HG03103 (cell line): ENCODE measurements around the gene F8A2.
"Not testable (repeated sequence)": the region's sequence is repeated elsewhere in the genome, so short reads cannot be mapped to it uniquely, and the experiment has no call there.

Experiments
- ATAC-seq: cut with Tn5 transposase; IDR thresholded peaks from one replicate; pipeline ENCODE4 v1.9.1; 2021; ENCODE audit warnings: low read depth; ENCODE audit not compliant: unreplicated experiment

Gene F8A2

DNA sequence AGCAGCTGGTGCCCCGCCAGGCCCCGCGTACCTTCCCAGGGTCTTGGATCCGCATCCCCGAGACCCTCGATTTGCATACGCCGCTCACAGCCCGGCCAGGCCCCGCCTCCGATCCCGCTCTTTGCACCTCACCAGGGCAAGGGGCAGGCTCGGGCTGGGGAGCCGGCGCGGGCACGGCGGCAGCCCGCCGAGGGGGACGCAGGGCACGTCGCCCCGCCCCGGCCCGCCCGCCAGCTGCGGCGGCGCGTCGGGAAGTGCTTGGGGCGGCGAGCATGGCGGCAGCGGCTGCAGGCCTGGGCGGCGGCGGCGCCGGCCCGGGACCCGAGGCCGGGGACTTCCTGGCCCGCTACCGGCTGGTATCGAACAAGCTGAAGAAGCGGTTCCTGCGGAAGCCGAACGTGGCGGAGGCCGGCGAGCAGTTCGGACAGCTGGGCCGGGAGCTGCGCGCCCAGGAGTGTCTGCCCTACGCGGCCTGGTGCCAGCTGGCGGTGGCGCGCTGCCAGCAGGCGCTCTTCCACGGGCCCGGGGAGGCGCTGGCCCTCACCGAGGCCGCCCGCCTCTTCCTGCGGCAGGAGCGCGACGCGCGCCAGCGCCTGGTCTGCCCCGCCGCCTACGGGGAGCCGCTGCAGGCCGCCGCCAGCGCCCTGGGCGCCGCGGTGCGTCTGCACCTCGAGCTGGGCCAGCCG, at the start of gene F8A2:
TSS of gene F8A2 (plus strand) at position 253 of the 686 bp plus-strand sequence. CDS start at position 273, 20 bp downstream.
- peak; percentile 80 for ATAC-seq

DNA sequence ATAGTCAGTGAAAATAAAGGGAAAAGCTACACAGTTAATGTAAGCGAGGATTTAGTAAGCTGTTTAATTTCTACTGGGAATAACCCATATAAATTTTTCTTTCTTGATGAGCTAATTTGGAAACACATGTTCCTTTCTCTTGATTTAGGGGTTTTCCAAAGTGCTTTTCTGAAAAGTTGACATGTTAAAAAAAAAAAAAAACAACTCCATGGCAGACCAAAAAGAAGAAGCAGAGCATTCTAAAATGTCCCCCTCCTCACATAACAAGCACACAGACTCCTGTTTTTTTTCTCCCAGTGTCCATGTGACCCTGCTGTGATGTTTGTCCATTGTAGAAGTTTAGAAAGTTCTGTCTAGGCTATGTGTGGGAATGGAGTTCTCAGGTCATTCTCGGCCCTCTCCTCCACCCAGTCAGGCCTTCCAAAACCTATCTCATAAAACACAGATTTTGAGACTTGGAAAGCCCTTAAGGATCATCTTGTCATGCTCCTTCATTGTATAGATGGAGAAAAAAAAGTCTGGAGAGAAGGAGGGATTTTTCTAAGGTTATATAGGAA, 48.3 kb upstream of the F8A2 start:
- ATAC-seq = no peak

DNA sequence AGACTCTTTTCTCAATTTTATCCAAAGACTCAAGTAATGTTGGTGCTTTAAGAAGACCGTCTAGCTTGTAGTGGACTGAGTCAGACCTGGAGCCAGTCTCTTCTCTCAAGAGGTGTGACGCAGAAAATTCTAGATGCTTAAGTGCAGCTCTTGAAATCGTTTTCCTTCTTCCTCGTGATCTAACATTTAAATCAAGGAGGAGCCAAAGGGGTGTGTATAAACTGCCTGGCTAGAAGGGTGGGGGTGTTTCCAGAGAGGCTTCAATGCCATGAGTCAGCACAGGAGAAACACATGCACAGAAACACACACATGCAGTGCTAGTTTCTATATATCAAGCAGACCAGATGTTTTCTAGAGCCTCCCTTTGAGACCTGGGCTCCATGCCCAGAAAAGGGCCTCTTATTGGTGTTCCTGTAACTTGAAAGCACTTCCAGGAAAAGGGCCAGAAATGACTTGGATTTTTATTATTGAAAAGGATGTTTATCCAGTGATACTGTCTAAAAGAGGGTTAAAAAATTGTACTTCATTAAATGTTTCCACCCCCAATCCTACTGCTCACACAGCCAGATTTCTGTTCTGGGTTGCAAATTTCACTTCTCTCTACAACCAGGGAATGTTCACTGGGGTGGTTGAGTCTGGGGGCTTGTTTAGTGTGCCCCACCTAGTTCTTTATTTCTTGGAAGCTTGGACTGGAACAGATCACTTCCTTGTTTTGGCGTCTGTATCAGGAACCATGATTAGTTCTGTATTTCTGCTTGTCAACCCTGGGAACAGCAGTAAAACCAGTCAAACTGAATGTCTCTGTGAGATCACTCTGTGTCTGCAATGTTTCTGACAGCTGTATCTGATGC, 47.2 kb upstream of the F8A2 start, which contains the start of gene CLIC2:
TSS of gene CLIC2 (minus strand) at position 129 of the 851 bp plus-strand sequence. CDS start 187 bp downstream, outside the sequence.
- ATAC-seq = no peak

DNA sequence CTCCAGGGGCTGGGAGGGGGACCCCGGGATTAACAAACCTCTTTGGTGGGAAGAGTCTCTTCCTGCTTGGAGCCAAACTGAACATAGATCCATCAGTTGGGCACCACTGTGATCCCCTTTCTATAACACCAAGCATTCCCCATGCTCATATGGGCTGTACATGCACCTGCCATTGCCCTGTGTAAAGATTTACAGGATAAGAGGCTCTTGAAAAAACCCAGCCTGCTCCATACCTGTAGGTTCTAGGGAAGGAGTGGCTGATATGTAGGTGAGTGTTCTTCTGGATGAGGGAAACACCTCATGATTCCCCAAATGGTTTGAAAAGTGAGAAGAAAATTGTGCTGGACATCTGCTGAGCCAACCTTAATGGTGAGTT, 46.6 kb upstream of the F8A2 start:
- ATAC-seq = not testable (repeated sequence)

DNA sequence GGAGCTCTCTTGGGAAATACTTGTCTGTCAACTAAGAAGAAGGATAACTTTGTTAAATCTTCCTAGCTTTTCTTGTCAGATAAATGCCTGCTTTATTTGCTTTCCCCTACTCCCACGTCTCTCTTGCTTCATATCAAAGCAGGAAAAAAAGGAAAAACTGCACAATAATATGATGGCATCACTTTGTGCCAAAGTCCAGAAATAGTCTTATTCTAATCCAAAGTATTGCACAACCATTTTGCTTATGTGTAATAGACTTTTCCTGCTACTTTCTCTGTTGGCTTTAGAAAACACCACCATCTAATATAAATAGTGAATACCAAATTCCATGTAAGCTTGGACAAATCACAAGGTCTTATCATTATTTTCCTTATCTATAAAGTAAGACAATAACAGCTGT, 36.2 kb upstream of the F8A2 start:
- ATAC-seq = not testable (repeated sequence)

DNA sequence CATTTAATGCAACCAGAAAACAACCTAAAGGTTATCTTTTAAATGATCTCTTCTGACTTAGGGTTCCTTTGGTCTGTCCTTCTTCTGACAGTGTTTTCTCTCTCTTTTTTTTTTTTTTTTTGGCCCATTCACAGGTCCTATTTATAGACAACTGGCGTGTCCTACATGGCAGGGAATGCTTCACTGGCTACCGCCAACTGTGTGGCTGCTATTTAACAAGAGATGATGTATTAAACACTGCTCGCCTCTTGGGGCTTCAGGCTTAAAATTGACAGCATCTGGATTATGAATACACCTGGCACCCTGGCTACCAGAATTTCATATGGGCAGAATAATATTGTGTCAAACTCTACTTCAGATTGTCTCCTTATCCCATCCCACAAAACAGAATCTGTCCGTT, 32.4 kb upstream of the F8A2 start:
- ATAC-seq = not testable (repeated sequence)

DNA sequence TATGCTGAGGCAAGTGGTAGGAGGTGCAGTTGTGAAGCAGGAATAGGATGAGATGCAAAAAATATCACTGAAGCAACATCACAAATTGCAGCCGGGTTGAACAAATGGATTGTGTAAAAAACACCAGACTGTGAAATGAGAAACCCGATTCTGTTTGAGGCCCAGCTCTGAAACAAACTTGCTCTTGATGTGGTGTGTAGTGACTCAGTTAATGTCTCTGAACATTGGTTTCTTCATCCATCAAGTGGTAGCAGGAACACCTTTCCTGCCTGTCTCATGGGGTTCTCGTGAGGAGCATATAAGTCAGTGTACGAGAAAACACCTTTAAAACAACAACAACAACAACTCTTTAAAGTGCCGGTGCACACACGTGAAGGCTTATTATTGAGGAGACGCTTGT, 18.2 kb upstream of the F8A2 start:
- not testable (repeated sequence) for ATAC-seq

DNA sequence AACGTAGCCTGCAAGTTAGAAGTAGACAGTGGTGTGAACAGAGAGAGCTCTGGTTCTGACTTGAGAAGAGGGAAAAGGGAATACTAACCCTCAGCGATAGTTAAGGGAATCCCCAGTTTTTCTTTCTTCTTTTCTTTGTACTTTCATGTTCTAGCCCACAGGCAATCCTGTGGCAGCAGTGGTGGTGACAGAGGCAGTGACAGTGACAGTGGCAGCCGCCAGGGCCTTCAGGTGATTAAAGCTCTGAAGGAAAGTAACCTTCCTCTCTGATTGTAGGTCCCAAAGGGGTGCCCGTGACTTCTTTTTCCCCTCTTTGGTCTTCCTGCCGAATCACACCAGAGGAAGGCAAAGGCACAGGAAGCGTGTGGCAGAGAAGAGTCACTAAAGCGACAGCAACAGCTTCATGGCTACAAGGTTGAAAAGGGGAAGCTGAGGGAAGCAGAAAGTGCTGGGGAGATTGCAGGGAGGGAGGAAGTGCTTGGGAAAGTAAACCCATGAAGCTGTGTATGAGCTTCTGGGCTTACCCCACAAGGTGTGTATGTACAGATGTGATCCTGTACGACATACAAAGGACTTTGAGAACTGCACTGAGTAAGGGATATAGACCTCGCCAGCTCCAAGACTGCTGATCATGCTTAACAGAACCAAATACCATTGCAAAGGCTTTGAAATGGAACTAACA, 8.0 kb upstream of the F8A2 start:
- peak; percentile 67 for ATAC-seq

DNA sequence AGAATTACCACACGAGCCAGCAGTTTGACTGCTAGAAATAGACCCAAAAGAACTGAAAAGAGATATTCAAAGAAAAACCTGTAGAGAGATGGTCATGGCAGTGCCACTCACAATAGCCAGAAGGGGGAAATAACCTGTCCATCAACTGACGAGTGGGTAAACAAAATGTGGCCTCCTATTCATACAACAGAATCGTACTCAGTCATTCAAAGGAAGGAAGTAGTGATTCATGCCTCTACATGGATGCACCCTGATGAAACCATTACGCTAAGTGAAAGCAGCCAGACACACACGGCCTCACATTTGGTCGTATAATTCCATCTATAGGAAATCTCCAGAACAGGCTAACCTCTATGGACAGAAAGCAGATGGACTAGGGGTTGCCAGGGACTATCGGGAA, 2.1 kb upstream of the F8A2 start:
- not testable (repeated sequence) for ATAC-seq

DNA sequence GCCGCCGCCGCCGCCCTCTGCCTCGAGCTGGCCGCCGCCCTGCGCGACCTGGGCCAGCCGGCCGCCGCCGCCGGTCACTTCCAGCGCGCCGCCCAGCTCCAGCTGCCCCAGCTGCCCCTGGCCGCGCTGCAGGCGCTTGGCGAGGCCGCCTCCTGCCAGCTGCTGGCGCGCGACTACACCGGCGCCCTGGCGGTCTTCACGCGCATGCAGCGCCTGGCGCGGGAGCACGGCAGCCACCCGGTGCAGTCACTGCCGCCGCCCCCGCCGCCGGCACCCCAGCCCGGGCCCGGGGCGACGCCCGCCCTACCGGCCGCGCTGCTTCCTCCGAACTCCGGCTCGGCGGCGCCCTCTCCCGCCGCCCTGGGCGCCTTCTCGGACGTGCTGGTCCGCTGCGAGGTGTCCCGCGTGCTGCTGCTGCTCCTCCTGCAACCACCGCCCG, 653 bp downstream of the F8A2 start:
- peak; percentile 39 for ATAC-seq

DNA sequence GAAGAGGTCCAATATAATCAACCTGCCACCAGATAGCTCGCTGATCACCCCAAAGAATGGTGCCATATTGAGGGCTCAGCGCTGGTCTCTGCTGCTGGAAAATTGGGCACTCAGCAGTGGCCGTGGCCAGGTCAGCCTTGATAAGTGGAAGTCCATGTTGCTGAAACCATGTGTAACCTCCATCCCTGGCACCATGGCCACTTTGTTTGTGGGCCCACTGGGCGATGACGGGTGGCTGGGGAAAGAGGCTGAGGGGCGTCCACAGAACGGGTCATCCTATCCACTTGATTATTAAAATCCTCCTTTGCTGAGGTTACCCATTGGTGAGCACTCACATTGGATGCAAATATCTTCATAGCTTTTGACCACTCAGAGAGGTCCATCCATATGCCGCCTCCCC, 7.7 kb downstream of the F8A2 start:
- no peak for ATAC-seq

DNA sequence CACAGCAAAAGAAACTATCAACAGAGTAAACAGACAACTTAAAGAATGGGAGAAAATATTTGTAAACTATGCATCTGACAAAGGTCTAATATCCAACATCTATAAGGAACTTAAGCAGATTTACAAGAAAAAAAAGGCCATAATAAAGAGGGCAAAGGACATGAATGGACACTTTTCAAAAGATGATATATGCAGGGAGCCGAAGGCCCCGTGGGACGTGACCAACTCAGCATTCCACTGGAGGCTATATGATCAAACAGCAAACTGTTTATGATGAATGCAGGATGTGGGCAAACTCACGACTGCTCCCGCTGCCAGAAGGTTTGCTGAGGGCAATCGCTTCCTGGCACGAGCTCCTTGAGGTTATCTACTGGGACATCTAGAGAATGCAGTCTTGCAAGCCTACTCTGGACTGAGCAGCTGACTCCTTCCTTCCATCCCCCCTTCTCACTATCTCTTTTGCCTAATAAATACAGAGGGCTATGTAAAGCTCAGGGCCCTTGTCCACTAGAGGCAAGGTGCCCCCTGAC, 12.9 kb downstream of the F8A2 start:
- ATAC-seq = not testable (repeated sequence)

DNA sequence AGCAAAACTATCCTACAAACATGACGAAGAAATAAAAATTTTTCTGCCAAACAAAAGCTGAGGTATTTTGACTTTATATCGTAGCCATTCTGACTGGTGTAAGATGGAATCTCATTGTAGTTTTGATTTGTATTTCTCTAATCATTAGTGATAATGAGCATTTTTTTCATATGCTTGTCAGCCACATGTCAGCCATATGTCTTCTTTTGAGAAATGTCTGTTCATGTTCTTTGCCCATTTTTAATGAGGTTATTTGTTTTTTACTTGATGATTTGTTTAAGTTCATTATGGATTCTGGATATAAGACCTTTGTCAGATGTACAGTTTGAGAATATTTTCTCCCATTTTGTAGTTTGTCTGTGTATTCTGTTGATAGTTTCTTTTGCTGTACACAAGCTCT, 24.5 kb downstream of the F8A2 start:
- no peak for ATAC-seq

DNA sequence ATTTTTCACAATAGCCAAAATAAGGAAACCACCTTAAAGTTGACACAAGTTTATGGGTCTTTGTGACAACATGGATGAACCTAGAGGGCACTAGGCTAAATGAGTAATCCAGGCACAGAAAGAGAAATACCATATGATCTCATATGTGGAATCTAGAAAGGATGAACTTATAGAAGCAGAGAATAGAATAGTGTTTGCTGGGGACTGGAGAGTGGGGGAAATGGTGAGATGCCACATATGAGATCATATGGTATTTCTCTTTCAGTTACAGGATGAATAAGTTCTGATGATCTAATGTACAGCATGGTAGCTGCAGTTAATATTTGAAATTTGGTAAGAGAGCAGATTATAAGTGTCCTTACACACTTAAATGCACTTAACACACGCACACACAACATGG, 35.9 kb downstream of the F8A2 start:
- ATAC-seq = no peak
